Ishikawa (cell line): ENCODE measurements around the gene KCNAB1.

Source experiments
- CEBPB ChIP-seq: IDR thresholded peaks from 2 replicates; pipeline ENCODE4 v1.6.1; 2012
- CREB1 ChIP-seq: IDR thresholded peaks from 2 replicates; pipeline ENCODE4 v1.6.1; 2012; ENCODE audit warnings: low read depth
- EGR1 ChIP-seq: IDR thresholded peaks from 2 replicates; pipeline ENCODE4 v1.6.1; 2012
- EP300 ChIP-seq: IDR thresholded peaks from 2 replicates; pipeline ENCODE4 v1.6.1; 2012; ENCODE audit warnings: borderline replicate concordance
- MAX ChIP-seq: IDR thresholded peaks from 2 replicates; pipeline ENCODE4 v1.6.1; 2012
- NFIC ChIP-seq: IDR thresholded peaks from 2 replicates; pipeline ENCODE4 v1.6.1; 2012
- RAD21 ChIP-seq: IDR thresholded peaks from 2 replicates; pipeline ENCODE4 v1.6.1; 2012; ENCODE audit warnings: low read depth
- REST ChIP-seq: IDR thresholded peaks from 2 replicates; pipeline ENCODE4 v1.6.1; 2012; ENCODE audit warnings: low read depth, mild to moderate bottlenecking
- TAF1 ChIP-seq: IDR thresholded peaks from 2 replicates; pipeline ENCODE4 v1.6.1; 2012; ENCODE audit warnings: low read depth, mild to moderate bottlenecking
- TCF12 ChIP-seq: IDR thresholded peaks from 2 replicates; pipeline ENCODE4 v1.6.1; 2012; ENCODE audit warnings: low read depth
- USF1 ChIP-seq: IDR thresholded peaks from 2 replicates; pipeline ENCODE4 v1.6.1; 2012
- YY1 ChIP-seq: IDR thresholded peaks from 2 replicates; pipeline ENCODE4 v1.6.1; 2012; ENCODE audit warnings: low read depth
- ZBTB7A ChIP-seq: IDR thresholded peaks from 2 replicates; pipeline ENCODE4 v1.6.1; 2012; ENCODE audit warnings: low read depth

DNA sequence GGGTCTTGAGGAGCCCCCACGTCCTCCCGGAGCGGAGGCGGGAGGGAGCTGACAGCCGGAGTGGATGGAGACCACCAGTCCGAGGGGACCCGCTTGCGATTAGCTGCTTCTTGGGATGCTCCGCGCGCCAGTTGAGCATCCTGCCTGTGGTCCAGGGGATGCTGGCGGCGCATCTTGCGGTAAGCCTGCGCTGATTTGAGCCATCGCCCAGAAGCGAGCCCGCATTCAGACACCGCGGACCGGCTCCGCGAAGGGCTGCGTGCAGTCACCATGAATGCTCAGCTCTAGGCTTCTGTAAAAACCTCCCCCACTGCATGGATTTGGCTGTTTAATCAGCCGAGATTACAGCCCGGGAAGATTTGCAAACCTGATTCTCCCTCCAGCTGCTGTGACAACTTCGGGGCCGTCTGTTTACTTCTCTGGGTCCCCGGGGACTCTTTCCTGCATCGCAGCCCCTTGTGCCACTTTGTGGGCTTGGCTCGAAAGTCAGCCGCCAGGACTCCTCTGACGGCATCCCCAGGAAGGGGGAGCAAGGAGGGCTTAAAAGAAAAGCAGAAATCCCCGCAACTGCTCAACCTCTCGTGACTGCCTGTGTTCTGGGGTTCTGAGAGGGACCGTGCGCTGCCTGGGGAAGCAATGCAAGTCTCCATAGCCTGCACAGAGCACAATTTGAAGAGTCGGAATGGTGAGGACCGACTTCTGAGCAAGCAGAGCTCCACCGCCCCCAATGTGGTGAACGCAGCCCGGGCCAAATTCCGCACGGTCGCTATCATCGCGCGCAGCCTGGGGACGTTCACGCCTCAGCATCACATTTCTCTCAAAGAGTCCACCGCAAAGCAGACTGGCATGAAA is 171.1 kb downstream of the KCNAB1 start:
- TF ChIP-seq REST (no peak), TAF1 (no peak), TCF12 (no peak), CREB1 (no peak), EP300 (no peak), USF1 (no peak), RAD21 (no peak), NFIC (no peak), EGR1 (no peak), MAX (no peak), CEBPB (no peak), YY1 (no peak), ZBTB7A (no peak)
